ENCODE results near the gene THUMPD3.

GRCh38 chr3:9414826-9415225 lies 52.0 kb downstream of the THUMPD3 start:
- TF ChIP-seq CTCF (IDR thresholded peaks at IDR 0.05; ENCODE audit: low read depth, low read length) (no peak), EZH2phosphoT487 (IDR thresholded peaks at IDR 0.05; ENCODE audit: low read depth) (no peak)

All from OCI-LY3 (cell line).